Measurements from ENCODE around the gene ZNRF1.

ZNRF1 gene

DNA sequence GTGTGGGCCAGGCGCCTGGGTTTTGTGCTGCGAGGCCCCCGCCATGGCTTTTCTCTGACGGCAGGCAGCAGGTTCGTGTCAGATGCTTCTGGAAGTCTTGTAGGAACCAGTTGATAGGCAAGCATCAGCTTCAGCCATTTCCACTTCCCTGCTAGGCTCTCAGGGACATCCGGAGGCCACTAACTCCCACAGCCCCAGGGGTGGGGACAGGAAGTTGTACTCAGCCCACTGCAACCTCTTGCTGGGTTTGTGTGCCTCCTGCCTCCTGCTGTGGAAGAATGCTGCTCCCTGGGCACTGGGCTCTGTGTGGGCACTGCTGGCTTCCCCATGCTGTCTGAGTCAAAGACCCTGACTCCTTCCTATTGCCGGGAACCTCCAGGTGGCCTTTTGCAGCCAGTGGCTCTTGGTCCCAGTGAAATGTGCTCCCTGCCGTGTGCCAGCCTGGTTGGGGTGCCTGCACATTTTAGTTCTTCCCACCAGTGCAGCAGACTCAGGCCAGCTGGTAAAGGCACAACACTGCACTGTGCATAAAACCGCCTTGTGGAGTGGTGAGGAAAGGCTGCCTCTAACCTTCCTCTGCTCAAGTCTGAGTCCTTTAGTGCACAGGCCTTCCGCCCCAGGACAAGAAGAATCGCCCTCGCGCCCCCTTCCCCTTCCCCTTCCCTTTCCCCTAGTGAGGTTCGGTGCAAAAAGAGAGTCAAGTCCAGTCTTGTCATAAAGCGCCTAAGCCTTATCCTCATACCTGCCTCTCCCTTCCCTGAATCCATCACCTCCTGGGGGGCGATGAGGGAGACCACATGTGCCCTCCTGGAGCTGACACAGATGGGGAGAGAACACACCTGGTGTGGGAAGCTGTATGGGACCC is 101.1 kb downstream of the ZNRF1 start:
- DNase-seq, result peak; percentile 56

DNA sequence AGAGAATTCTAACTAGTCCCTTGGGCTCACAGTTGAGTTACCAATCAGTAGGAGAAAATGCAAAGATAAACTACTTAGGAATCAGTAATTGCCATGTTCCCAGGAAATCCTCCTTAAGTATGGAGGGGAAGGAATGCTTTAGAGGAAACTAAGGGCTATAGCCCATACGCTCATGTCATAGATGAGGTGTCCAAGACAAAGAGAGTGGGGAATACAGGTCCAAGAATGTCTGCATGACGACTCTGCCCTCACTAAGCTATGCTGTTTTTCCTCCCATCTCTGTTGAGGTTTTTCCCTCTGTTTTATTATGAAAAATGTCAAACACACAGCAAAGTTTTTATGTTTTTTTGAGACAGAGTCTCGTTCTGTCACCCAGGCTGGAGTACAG is 101.8 kb downstream of the ZNRF1 start:
- no peak for DNase-seq

DNA sequence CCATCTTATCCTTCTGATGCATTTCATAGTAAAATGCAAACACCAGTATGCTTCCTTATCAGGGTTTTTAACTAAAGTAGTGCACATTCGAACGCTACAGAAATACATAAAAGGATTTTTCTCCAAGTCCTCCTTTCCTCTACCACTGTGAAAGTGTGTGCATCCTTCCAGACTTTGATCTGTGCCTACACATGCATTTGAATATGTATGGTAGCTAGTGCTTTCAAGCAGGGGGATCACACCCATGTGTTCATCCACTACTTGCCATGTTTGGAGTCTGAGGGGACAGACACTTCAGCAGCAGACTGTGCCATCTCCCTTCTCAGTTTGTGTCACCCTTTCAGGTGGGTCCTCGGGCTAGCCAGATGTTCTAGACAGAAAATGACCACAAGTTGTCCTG is 102.8 kb downstream of the ZNRF1 start:
- DNase-seq, result no peak

DNA sequence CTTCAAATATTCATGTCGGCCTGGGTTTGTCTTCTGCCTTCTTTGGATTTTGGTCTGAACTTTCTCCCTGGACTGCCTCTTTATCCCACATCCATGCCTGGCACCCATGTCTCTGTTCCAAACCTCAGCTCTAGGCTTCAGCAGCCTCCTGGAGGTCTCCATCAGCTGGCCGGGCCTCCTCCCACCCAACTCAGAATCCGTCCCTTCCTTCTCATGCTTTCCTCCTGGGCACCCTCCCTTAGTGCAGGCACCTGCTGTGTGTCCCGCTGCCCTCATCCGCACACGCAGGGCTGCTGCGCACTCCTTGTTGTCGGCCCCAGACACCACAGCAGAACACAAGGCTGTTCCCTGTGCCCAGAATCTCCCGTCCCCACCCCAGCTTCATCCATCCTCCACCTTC is 103.8 kb downstream of the ZNRF1 start:
- DNase-seq, result no peak

DNA sequence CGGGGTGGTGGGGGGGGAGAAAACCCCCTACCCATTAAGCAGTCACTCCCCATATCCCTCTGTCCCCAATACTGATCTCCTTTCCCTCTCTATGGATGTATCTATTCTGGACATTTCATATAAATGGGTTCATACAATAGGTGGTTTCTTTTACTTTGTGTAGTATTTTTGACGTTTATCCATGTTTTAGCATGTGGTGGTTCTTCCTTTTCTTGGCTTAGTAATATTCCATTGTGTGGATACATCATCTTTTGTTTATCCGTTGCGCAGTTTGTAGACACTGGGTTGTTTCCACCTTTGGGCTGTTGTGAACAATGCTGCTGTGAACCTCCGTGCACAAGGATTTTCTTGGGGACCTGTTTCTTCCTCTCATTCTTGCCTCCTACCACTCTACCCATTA is 105.2 kb downstream of the ZNRF1 start:
- no peak for DNase-seq

DNA sequence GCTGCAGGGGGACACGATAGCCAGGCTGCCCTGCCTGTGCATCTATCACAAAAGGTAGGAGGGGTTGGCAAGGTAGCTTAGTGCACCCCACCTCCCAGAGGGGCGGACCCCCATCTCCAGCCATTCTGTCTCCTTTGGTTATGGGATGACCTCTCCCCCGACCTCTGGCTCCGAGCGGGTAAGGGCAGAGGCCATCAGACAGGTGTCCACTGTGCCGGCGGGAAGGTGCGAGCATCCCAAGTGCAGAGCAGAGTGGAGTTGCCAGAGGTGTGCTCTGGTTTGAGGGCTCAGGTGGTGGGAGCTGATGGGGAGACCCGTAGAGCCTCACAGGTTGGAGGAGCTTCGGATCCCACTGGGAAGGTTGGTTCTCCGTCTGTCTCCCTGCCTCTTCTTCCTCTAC is 106.0 kb downstream of the ZNRF1 start:
- DNase-seq, result no peak

GRCh38 chr16:75105306-75106061 is 106.7 kb downstream of the ZNRF1 start:
- DNase-seq, result no peak

- DNase-seq, result no peak
Observed at GRCh38 chr16:75106351-75107274, 107.8 kb downstream of the ZNRF1 start.

DNA sequence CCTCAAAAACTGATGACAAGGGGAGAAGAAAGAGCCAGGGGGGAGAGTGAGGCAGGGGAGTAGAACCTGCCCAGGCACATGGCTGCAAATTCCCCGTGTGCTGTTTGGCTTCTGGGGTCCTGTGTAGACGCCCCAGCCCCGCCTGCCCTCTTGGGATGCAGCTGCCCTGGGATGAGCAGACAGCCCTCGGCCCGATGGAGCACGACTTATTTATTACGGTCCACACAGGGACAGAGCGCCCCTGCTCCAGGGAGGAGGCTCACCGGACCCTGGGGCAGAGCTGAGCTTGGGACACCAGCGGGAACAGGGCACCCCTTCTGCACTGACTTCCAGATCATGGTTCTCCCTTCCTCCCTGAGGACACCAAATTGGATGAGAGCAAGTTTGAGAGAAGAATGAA is 108.7 kb downstream of the ZNRF1 start:
- DNase-seq, result no peak

DNA sequence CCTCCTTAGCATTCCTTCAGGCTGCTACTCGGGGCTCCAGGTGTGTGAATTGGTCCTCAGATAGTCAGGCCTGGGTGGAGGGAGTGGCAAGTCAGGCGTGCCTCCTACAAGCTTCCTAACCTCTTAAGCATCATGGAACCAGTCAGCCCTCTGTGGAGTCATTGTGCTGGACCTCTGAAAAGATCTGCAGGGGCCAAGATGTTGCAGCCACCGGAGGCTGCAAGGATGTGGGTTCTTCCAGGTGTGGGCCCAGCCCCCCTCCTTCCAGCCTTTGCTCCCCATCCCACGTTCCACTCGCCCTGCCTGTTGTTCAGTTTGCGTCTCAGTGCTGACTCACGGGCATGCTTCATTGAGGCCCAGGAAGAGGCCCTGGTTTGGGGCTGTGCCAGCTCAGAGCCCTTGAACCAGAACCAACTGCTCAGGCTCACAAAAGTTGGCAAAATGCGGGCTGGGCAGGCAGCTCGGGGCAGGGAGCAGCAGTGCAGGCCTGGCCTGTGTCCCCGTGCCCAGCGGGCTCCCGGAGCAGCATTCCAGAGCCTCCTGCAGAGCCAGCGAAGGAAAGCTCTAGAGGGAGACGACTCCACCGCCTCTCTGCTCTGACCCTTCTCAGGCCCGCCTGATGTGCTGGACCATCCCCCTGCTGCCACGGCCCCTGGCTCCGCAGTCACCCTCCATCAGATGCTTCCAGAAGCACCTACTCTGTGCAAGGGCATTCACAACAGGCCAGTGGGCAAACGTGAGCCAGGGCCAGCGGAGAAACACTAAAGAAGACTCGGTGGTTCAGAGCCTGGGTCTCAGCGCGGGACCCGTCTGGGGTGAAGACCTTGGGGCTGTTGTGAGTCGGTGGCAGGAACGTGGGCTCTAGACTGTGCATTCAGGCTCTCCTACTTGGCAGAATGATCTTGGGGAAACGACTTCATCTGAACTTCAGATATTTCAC is 110.2 kb downstream of the ZNRF1 start:
- DNase-seq, result peak; percentile 86

- no peak for DNase-seq
Observed at GRCh38 chr16:75109732-75110243, 111.0 kb downstream of the ZNRF1 start.

DNA sequence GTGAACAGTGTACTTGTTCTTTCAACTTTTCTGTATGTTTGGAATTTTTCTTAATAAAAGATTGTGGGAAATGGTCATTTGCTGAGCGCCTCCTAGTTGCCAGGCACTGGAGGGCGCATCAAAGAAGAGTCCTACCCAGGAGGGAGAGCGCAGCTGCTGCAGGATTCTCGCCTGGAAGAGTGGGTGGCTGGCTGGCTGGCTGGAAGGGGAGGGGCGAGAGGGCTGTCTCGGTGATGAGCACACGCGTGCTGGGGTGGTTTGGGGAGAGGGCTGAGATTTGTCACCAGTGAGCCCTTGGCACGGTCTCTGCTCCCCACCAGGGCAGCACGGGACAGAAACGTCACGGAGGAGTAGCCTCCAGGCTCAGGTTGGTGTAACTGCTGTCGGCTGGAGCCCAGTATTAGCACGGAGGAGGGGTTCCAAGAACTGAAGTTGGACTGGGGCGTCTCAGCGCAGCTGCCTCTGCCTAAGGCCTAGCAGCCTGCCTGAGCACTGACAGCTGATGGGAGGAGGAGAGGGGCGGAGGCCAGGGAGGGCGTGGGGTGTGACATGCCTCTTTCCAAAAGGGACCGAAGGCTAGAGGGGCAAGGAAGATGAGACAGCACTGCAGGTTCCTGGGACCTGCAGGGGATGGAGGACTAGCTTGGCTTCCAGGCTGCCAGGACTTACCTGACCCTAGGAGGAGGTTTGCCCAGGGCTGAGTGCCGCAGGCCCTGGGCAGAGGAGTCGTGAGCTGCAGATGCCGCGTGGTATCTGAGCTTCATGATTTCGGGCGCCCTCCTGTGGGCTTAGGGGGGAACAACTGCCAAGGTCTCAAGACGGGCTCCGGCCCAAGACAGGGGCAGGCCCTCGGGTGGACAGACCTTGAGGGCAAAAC is 112.1 kb downstream of the ZNRF1 start:
- peak; percentile 88 for DNase-seq

- no peak for DNase-seq
Observed at GRCh38 chr16:75111514-75111940, 112.7 kb downstream of the ZNRF1 start.

- DNase-seq, result no peak
Observed at GRCh38 chr16:75111961-75112733, 113.3 kb downstream of the ZNRF1 start.

DNA sequence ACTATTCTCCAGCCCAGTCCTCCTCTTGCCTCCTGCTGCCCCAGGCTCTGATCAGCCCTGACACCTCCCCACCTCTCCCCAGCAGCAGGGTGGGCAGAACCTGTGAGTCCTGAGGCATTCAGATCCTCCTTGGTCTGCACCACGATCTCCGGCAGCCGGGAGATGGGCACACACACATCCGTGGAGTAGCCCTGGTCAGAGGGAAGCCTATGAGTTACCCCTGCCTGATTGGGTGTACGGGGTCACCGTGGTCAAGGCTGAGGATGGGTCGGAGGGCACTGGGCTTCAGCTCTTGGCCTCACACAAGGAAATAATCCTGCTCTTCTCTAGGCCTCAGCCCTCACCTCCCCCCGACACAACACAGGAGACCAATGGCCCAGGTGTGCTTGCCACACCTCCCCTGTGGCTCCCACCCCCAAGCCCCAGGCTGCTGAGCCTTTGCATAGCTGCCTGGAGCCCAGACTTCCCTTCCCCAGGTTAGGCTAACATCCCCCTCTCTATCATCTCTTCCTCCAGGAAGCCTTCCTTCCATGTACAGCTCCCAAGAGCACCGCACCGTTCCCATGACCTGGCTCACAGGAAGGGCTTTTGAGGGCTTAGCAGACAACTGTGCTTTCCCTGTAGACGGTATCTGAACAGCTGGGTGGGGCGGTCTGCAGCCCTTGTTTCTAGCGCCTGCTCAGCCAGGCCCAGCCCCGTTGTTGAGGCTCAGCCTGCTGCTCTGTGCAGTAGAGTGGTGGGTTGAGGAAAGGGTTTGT is 114.1 kb downstream of the ZNRF1 start:
- DNase-seq, result no peak

DNA sequence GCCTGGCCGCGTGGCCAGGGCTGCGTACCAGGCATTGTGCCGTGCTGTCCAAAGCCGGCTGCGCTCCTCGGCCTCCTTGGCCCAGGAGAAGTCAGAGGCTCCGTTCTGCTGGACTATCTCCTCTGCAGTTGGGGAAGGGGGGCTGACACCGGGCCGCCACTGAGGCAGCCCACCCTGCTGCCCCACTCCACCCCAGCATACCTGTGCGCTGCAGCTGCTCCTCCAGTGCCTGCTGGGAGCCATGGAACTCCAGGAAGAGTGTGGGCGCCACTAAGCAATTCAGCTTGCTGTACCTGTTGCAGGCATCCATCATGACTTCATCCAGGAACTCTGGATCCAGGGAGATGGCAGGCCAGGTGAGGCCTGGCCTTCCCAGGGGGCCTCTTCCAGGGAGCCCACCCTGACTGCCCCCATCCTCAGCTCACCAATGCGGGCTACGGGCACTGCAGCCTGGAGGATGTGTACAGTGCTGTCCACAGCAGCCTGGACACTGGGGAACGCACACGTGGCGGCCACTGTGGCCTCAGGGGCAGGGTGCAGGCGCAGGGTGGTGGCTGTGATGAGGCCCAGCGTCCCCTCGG is 114.8 kb downstream of the ZNRF1 start:
- no peak for DNase-seq

DNA sequence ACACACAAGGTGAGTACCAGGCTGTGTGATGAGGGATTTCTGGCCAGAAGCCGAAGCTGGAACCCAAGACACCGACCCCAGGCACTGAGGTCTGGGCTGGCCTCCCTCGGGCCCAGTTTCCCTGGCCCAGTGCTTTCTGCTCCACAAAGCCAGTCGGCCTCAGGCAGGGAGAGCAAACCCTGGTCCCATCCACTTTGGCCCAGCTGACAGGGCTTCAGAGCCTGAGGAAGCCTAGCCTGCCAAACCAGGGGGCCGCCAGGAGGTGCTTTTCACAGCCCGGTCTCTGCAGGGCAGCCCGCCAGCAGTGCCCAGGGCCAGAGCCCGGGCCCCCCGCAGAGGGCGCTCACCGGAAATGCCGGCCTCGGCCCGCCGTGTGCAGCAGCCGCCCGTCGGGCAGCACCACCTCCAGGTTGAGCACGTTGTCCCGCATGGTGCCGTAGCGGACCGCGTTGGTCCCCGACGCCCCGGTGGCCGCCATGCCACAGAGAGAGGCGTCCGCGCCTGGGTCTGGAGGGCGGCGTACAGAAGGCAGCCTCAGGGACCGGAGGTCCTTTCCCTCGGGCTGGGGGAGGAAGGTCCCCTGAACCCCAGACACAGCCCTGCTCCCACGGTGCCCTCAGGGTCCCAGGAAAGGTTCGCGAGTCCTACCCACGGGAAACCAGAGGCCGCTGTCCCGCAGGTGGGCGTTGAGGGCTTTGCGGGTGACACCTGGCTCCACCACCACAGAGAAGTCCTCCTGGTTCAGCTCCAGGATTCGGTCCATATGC is 115.5 kb downstream of the ZNRF1 start:
- no peak for DNase-seq

Data from fibroblast of skin of scalp (primary cell).